Measurements from ENCODE around the gene EDAR. TPM values are rescaled to one million over a fixed set of nuclear protein-coding genes. Genes with fewer than 3 reads are reported as not detected.
A peak's percentile ranks its signal among the peaks of the same experiment; 100 is the strongest.

The EDAR gene
- total and polyA plus RNA-seq, 2 of the 4 experiments (the other 2 are of a cell fraction), result not detected

DNA sequence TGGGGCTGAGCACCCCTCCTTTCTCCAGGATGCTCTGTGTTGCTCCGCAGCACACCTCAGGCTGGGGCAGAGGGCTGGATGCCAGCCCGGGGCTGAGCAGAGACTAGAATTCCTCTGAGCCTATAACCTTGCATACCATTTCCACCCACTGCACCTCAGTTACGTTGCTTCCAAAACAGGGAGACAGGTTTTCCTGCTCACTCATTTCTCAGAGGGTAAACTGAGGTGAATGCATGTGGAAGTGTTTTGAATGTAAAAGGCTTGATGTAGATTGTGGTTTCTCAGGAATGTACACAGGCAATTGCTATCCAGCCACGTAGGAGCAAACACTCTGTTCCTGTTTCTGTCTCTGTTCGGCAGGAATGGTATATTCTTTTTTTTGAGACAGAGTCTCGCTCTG is 45.3 kb downstream of the EDAR start:
- POLR2A ChIA-PET (ENCODE audit: unreplicated experiment), result no interaction called here
- CTCF ChIA-PET, result no interaction called here
- WGBS, 2 experiments (ENCODE audit: extremely low coverage in 2 of 2, insufficient read length in 1 of 2), result no CpG with 5 or more reads among the region's 6 CpGs
- no peak overlapping the region for H3K4ac ChIP-seq (ENCODE audit: low read depth, low read length)
- H3K14ac ChIP-seq (replicated peaks; ENCODE audit: low read depth, low read length), result no peak overlapping the region
- no peak overlapping the region for H4K8ac ChIP-seq (ENCODE audit: low read depth in 2 of 2, low read length in 2 of 2)
- dilution Hi-C loops (cut with HindIII; ENCODE audit: low sequenced_read_pairs, unreplicated experiment), result no loop called here
- H2BK20ac ChIP-seq (ENCODE audit: low read depth, low read length), result no peak overlapping the region
- no peak overlapping the region for H3K23ac ChIP-seq (ENCODE audit: low read depth, low read length)
- peaks cover 8% of the 10 kb centered on the region for H3K9me3 ChIP-seq (ENCODE audit: control insufficient read depth, insufficient read depth, low read length)
- DNase-seq (peak; percentile 28), ATAC-seq (ENCODE audit: low read depth) (peak; percentile 56)
- H2BK5ac ChIP-seq (ENCODE audit: low read depth, low read length, poor library complexity, severe bottlenecking), result no peak overlapping the region
- no peak overlapping the region for H2AFZ ChIP-seq (replicated peaks; ENCODE audit: low read length, poor library complexity)
- H2AK5ac ChIP-seq (ENCODE audit: low read depth, low read length), result no peak overlapping the region
- no peak overlapping the region for H4K91ac ChIP-seq (ENCODE audit: insufficient read depth, low read depth, low read length)
- no peak overlapping the region for H3K4me2 ChIP-seq (ENCODE audit: low read depth, low read length)
- no peak overlapping the region for H3K18ac ChIP-seq (ENCODE audit: low read depth, low read length)
- intact Hi-C loops (cut with micrococcal nuclease), result no loop called here
- H2BK120ac ChIP-seq (ENCODE audit: low read depth, low read length), result no peak overlapping the region
- H4K20me1 ChIP-seq (ENCODE audit: insufficient read depth, low read length), result no peaks in the 10 kb centered on the region; the same call in 1 of the 2 replicates
- H3K79me1 ChIP-seq (ENCODE audit: low read depth in 1 of 2, low read length in 2 of 2), result no peaks in the 10 kb centered on the region
- H3K4me3 ChIP-seq (ENCODE audit: insufficient read depth, low read depth, low read length), result no peak overlapping the region
- H3K4me1 ChIP-seq (ENCODE audit: control insufficient read depth, insufficient read depth, low read length), result 0 out of 2 replicates have a peak, but pooled peaks cover 2% of the 10 kb centered on the region
- in situ Hi-C loops (cut with MboI; ENCODE audit: low sequenced_read_pairs), result no loop called here
- no peaks in the 10 kb centered on the region for H3K36me3 ChIP-seq (ENCODE audit: control insufficient read depth, insufficient read depth, low read length)
- no TSS peak for BruUV-seq (replicated peaks)
- no peak overlapping the region for H2BK15ac ChIP-seq (ENCODE audit: low read depth, low read length)
- no peak overlapping the region for H2AK9ac ChIP-seq (replicated peaks; ENCODE audit: low read depth, low read length, poor library complexity)
- no peak overlapping the region for H3K56ac ChIP-seq (ENCODE audit: extremely low read depth, insufficient read depth, low read length)
- TF ChIP-seq MXI1 (IDR thresholded peaks at IDR 0.05; ENCODE audit: borderline replicate concordance, low read depth, low read length) (no peak), SMC3 (IDR thresholded peaks at IDR 0.05; ENCODE audit: low read depth, low read length) (no peak), RCOR1 (IDR thresholded peaks at IDR 0.05; ENCODE audit: insufficient replicate concordance, low read length) (no peak), MAFK (IDR thresholded peaks at IDR 0.05; ENCODE audit: low read depth, low read length) (no peak), POLR2A (IDR thresholded peaks at IDR 0.05; ENCODE audit: low read depth, low read length) (no peak), RFX5 (IDR thresholded peaks at IDR 0.05; ENCODE audit: low read depth, low read length) (no peak), CEBPB (IDR thresholded peaks at IDR 0.05; ENCODE audit: low read depth, low read length) (no peak), CHD1 (IDR thresholded peaks at IDR 0.05; ENCODE audit: low read depth, low read length) (no peak), NFE2L2 (IDR thresholded peaks at IDR 0.05; ENCODE audit: low read depth, low read length) (no peak), MAZ (IDR thresholded peaks at IDR 0.05; ENCODE audit: borderline replicate concordance, low read depth, low read length) (no peak), RAD21 (IDR thresholded peaks at IDR 0.05; ENCODE audit: low read length) (no peak), BHLHE40 (IDR thresholded peaks at IDR 0.05; ENCODE audit: low read depth, low read length) (no peak), CTCF (conservative IDR thresholded peaks at IDR 0.05; ENCODE audit: low read depth, low read length) (no peak), FOS (IDR thresholded peaks at IDR 0.05; ENCODE audit: low read depth, low read length) (no peak)
- TF ChIP-seq, protein P1, sequence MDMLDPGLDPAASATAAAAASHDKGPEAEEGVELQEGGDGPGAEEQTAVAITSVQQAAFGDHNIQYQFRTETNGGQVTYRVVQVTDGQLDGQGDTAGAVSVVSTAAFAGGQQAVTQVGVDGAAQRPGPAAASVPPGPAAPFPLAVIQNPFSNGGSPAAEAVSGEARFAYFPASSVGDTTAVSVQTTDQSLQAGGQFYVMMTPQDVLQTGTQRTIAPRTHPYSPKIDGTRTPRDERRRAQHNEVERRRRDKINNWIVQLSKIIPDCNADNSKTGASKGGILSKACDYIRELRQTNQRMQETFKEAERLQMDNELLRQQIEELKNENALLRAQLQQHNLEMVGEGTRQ (IDR thresholded peaks at IDR 0.05; ENCODE audit: low read depth, low read length), result no peak
- TF ChIP-seq, protein P2, sequence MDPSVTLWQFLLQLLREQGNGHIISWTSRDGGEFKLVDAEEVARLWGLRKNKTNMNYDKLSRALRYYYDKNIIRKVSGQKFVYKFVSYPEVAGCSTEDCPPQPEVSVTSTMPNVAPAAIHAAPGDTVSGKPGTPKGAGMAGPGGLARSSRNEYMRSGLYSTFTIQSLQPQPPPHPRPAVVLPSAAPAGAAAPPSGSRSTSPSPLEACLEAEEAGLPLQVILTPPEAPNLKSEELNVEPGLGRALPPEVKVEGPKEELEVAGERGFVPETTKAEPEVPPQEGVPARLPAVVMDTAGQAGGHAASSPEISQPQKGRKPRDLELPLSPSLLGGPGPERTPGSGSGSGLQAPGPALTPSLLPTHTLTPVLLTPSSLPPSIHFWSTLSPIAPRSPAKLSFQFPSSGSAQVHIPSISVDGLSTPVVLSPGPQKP (IDR thresholded peaks at IDR 0.05; ENCODE audit: borderline replicate concordance, low read depth, low read length), result no peak
- peaks cover 53% of the 10 kb centered on the region for H3K27me3 ChIP-seq (ENCODE audit: control insufficient read depth, insufficient read depth, low read length)
- no peak overlapping the region for H3K9ac ChIP-seq (ENCODE audit: low read depth, low read length)
- H4K5ac ChIP-seq (ENCODE audit: low read depth, low read length), result no peak overlapping the region
- no peaks in the 10 kb centered on the region for H3K9me1 ChIP-seq (ENCODE audit: insufficient read depth, low read length)
- no peak overlapping the region for H3K27ac ChIP-seq (ENCODE audit: insufficient read depth, low read length)

Data from IMR-90 (cell line).